GM12801 (cell line): Measurements from ENCODE around the gene FEZ2.

Experiments
- CTCF ChIP-seq: IDR thresholded peaks from one replicate; pipeline ENCODE4 v1.5.1; 2011; ENCODE audit warnings: control low read depth; ENCODE audit not compliant: insufficient read length; ENCODE audit errors: extremely low read depth

FEZ2 gene

GRCh38 chr2:36536776-36537175 is 61.2 kb downstream of the FEZ2 start:
- TF ChIP-seq CTCF: no peak

- TF ChIP-seq CTCF: no peak
Measured at GRCh38 chr2:36535099-36535498, 62.9 kb downstream of the FEZ2 start.

GRCh38 chr2:36534275-36534799 is 63.6 kb downstream of the FEZ2 start:
- TF ChIP-seq CTCF: no peak

- no peak for TF ChIP-seq CTCF
Measured at GRCh38 chr2:36530983-36531354, 67.0 kb downstream of the FEZ2 start.

GRCh38 chr2:36530178-36530982 is 67.6 kb downstream of the FEZ2 start:
- no peak for TF ChIP-seq CTCF

- TF ChIP-seq CTCF: no peak
Measured at GRCh38 chr2:36528766-36529392, 69.1 kb downstream of the FEZ2 start.

- no peak for TF ChIP-seq CTCF
Measured at GRCh38 chr2:36528274-36528673, 69.7 kb downstream of the FEZ2 start.
